Neural cell (in vitro differentiated cells): ENCODE measurements around the gene CHKA. TPM values are rescaled to one million over a fixed set of nuclear protein-coding genes. Genes with fewer than 3 reads are reported as not detected.

Source experiments
- H2AFZ ChIP-seq: fragments of 200-600, 300-800 bp; sonication (generic), shearing (Covaris generic); 2 replicates; pipeline ENCODE4 v1.6.0; 2014; ENCODE audit warnings: low read depth, mild to moderate bottlenecking, antibody characterized with exemption, low read length, moderate library complexity
- H3F3A ChIP-seq: fragments of 200-600 bp; shearing (Covaris generic); 2 replicates; pipeline ENCODE4 v1.6.1; 2016; ENCODE audit warnings: mild to moderate bottlenecking, moderate library complexity, mixed read lengths, antibody characterized with exemption, low read length; ENCODE audit not compliant: insufficient read depth, poor library complexity, severe bottlenecking
- H3K27ac ChIP-seq: fragments of 200-600, 300-800 bp; sonication (generic), shearing (Covaris generic); 2 replicates; pipeline ENCODE4 v1.5.1; 2014; ENCODE audit warnings: mild to moderate bottlenecking, low read length, moderate library complexity
- H3K27me3 ChIP-seq: fragments of 300-800, 200-600 bp; sonication (generic), shearing (Covaris generic); 2 replicates; pipeline ENCODE4 v1.6.0; 2014; ENCODE audit warnings: mild to moderate bottlenecking, low read depth, low read length, moderate library complexity; ENCODE audit not compliant: insufficient read depth
- H3K36me3 ChIP-seq: fragments of 300-800, 200-600 bp; sonication (generic), shearing (Covaris generic); 2 replicates; pipeline ENCODE4 v1.5.1; 2014; ENCODE audit warnings: mild to moderate bottlenecking, antibody characterized with exemption, low read length, moderate library complexity; ENCODE audit not compliant: insufficient read depth
- H3K4me2 ChIP-seq: fragments of 300-800, 200-600 bp; sonication (generic), shearing (Covaris generic); 2 replicates; pipeline ENCODE4 v1.6.0; 2014; ENCODE audit warnings: mild to moderate bottlenecking, low read length
- H3K4me3 ChIP-seq: fragments of 300-800, 200-600 bp; sonication (generic), shearing (Covaris generic); 2 replicates; pipeline ENCODE4 v1.5.1; 2014; ENCODE audit warnings: mild to moderate bottlenecking, low read length, moderate library complexity
- H3K79me2 ChIP-seq: fragments of 200-600 bp; shearing (Covaris generic); replicated peaks from 2 replicates; pipeline ENCODE4 v1.6.0; 2014; ENCODE audit warnings: mild to moderate bottlenecking, low read length, moderate library complexity; ENCODE audit not compliant: insufficient read depth
- H3K9ac ChIP-seq: fragments of 300-800, 200-600 bp; sonication (generic), shearing (Covaris generic); 2 replicates; pipeline ENCODE4 v1.6.1; 2016; ENCODE audit warnings: mild to moderate bottlenecking, low read length, mixed read lengths
- H3K9me2 ChIP-seq: fragments of 200-600 bp; shearing (Covaris generic); 2 replicates; pipeline ENCODE4 v1.6.1; 2016; ENCODE audit warnings: mild to moderate bottlenecking, low read length, mixed read lengths; ENCODE audit not compliant: insufficient read depth
- H3K9me3 ChIP-seq: fragments of 200-600, 300-800 bp; sonication (generic), shearing (Covaris generic); 2 replicates; pipeline ENCODE4 v1.6.1; 2016; ENCODE audit warnings: mild to moderate bottlenecking, mixed run types, low read length, moderate library complexity, mixed read lengths
- H4K20me1 ChIP-seq: fragments of 200-600 bp; shearing (Covaris generic); 2 replicates; pipeline ENCODE4 v1.6.1; 2016; ENCODE audit warnings: mild to moderate bottlenecking, mixed run types; ENCODE audit not compliant: insufficient read depth
- EP300 ChIP-seq: fragments of 450-650 bp; conservative IDR thresholded peaks from 2 replicates; pipeline ENCODE4 v1.6.1; 2014; ENCODE audit warnings: antibody characterized with exemption, mild to moderate bottlenecking, moderate library complexity; ENCODE audit not compliant: poor library complexity, severe bottlenecking
- EZH2 ChIP-seq: fragments of 200-600, 300-800 bp; shearing (Covaris generic), sonication (generic); IDR thresholded peaks from 2 replicates; pipeline ENCODE4 v1.6.1; 2014; ENCODE audit warnings: antibody characterized with exemption, low read length, borderline replicate concordance, mild to moderate bottlenecking; ENCODE audit not compliant: insufficient read depth, poor library complexity, severe bottlenecking
- MXI1 ChIP-seq: fragments of 450-650 bp; conservative IDR thresholded peaks from 2 replicates; pipeline ENCODE4 v1.6.1; 2014; ENCODE audit warnings: antibody characterized with exemption, mild to moderate bottlenecking; ENCODE audit not compliant: poor library complexity, severe bottlenecking
- POLR2AphosphoS5 ChIP-seq: IDR thresholded peaks from 2 replicates; pipeline ENCODE4 v1.6.1; 2012
- RAD21 ChIP-seq: fragments of 450-650 bp; conservative IDR thresholded peaks from 2 replicates; pipeline ENCODE4 v1.6.1; 2014; ENCODE audit warnings: antibody characterized with exemption, mild to moderate bottlenecking, moderate library complexity
- SMC3 ChIP-seq: fragments of 450-650 bp; conservative IDR thresholded peaks from 2 replicates; pipeline ENCODE4 v1.6.1; 2014; ENCODE audit warnings: antibody characterized with exemption, mild to moderate bottlenecking, moderate library complexity; ENCODE audit not compliant: poor library complexity
- TAF1 ChIP-seq: IDR thresholded peaks from 2 replicates; pipeline ENCODE4 v1.6.1; 2012; ENCODE audit warnings: low read depth
- polyA plus RNA-seq: library from polyadenylated mRNA; depleted of rRNA; stranded (reverse); fragments of >200 nt; gene quantifications from 2 replicates; pipeline ENCODE4 v1.2.3, GENCODE V29; 2014
- TF ChIP-seq, protein P1 (sequence below): fragments of 450-650 bp; IDR thresholded peaks from 2 replicates; pipeline ENCODE4 v1.5.1; 2014; ENCODE audit warnings: antibody characterized with exemption, mild to moderate bottlenecking, moderate library complexity; ENCODE audit not compliant: poor library complexity, severe bottlenecking
- TF ChIP-seq, protein P2 (sequence below): IDR thresholded peaks from 2 replicates; pipeline ENCODE4 v1.6.1; 2012; ENCODE audit warnings: borderline replicate concordance

The CHKA gene
- polyA plus RNA-seq, 1 donor from 2014 or later: 90.0 TPM

DNA sequence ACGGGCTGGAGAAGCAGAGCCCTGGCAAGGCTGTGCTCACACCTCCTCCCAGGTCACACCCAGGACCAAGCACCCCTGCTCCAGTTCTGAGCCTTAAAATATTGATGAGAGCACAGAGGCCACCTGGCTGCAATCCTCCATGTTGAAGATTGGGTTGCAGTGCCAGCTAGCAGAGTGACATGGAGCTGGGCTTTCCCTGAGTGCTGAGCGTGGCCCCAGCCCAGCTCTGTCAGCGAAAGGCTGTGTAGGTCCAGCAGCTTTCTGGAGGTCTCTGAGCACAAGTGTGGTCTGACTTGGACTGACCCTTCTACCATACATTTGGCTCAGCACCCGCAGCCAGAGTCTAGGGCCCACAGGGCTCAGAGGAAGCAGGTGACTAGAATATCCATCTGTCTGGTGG lies 4.0 kb upstream of the CHKA start:
- H3F3A ChIP-seq: no peaks in the 10 kb centered on the region

DNA sequence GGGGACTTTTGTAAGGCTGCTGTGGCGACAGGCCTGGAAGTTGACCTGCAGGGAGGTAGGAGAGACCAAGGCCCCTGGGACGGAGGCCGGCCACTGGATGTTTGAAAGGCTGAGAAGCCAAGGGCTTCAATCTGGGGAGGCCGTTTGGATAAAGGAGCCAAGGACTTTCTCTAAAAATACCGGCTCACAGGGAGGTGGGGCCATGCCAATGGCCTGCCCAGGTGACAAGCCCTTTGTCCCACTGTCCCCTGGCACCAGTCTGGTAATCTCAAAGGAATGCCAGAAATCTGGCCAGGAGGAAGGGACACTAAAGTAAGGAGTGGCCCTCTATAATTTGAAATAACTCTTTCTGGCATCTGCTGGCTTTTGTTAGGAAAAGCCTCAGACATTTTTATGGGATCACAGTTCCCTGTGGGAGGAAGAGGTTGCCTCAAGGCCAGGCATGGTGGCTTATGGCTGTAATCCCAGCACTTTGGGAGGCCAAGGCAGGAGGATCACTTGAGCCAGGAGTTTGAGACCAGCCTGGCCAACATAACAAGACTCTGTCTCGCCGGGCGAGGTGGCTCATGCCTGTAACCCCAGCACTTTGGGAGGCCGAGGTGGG lies 1.9 kb upstream of the CHKA start:
- Histone ChIP-seq H3K4me2 (no peak overlapping the region), H3K4me3 (no peak overlapping the region), H3K27me3 (no peaks in the 10 kb centered on the region), H3K36me3 (no peaks in the 10 kb centered on the region), H3F3A (no peaks in the 10 kb centered on the region), H4K20me1 (no peaks in the 10 kb centered on the region), H3K9me3 (no peaks in the 10 kb centered on the region), H2AFZ (no peak overlapping the region), H3K9ac (no peak overlapping the region), H3K9me2 (no peaks in the 10 kb centered on the region), H3K79me2 (peaks cover 19% of the 10 kb centered on the region), H3K27ac (no peak overlapping the region)
- TF ChIP-seq EZH2: no peak
- no peak for TF ChIP-seq EP300
- TF ChIP-seq, protein P1, sequence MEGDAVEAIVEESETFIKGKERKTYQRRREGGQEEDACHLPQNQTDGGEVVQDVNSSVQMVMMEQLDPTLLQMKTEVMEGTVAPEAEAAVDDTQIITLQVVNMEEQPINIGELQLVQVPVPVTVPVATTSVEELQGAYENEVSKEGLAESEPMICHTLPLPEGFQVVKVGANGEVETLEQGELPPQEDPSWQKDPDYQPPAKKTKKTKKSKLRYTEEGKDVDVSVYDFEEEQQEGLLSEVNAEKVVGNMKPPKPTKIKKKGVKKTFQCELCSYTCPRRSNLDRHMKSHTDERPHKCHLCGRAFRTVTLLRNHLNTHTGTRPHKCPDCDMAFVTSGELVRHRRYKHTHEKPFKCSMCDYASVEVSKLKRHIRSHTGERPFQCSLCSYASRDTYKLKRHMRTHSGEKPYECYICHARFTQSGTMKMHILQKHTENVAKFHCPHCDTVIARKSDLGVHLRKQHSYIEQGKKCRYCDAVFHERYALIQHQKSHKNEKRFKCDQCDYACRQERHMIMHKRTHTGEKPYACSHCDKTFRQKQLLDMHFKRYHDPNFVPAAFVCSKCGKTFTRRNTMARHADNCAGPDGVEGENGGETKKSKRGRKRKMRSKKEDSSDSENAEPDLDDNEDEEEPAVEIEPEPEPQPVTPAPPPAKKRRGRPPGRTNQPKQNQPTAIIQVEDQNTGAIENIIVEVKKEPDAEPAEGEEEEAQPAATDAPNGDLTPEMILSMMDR: no peak
- no peak for TF ChIP-seq TAF1
- no peak for TF ChIP-seq MXI1
- no peak for TF ChIP-seq RAD21
- no peak for TF ChIP-seq SMC3
- TF ChIP-seq, protein P2, sequence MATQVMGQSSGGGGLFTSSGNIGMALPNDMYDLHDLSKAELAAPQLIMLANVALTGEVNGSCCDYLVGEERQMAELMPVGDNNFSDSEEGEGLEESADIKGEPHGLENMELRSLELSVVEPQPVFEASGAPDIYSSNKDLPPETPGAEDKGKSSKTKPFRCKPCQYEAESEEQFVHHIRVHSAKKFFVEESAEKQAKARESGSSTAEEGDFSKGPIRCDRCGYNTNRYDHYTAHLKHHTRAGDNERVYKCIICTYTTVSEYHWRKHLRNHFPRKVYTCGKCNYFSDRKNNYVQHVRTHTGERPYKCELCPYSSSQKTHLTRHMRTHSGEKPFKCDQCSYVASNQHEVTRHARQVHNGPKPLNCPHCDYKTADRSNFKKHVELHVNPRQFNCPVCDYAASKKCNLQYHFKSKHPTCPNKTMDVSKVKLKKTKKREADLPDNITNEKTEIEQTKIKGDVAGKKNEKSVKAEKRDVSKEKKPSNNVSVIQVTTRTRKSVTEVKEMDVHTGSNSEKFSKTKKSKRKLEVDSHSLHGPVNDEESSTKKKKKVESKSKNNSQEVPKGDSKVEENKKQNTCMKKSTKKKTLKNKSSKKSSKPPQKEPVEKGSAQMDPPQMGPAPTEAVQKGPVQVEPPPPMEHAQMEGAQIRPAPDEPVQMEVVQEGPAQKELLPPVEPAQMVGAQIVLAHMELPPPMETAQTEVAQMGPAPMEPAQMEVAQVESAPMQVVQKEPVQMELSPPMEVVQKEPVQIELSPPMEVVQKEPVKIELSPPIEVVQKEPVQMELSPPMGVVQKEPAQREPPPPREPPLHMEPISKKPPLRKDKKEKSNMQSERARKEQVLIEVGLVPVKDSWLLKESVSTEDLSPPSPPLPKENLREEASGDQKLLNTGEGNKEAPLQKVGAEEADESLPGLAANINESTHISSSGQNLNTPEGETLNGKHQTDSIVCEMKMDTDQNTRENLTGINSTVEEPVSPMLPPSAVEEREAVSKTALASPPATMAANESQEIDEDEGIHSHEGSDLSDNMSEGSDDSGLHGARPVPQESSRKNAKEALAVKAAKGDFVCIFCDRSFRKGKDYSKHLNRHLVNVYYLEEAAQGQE: no peak
- TF ChIP-seq POLR2AphosphoS5: no peak

More for the DNA sequence above, 4.0 kb upstream of the CHKA start:
- Histone ChIP-seq H3K4me3 (no peak overlapping the region), H4K20me1 (no peaks in the 10 kb centered on the region), H3K79me2 (peaks cover 3% of the 10 kb centered on the region), H3K9me2 (no peaks in the 10 kb centered on the region), H3K36me3 (no peaks in the 10 kb centered on the region), H3K27me3 (no peaks in the 10 kb centered on the region), H3K9me3 (no peaks in the 10 kb centered on the region), H3K4me2 (no peak overlapping the region), H2AFZ (no peak overlapping the region), H3K27ac (no peak overlapping the region), H3K9ac (no peak overlapping the region)
- TF ChIP-seq EZH2: no peak
- TF ChIP-seq EP300: no peak
- TF ChIP-seq, protein P2: no peak
- no peak for TF ChIP-seq MXI1
- TF ChIP-seq POLR2AphosphoS5: no peak
